HG02642 (cell line): ENCODE data around the gene GPR156.
"Not testable (repeated sequence)": the region's sequence is repeated elsewhere in the genome, so short reads cannot be mapped to it uniquely, and the experiment has no call there.

Experiments used
- ATAC-seq: cut with Tn5 transposase; IDR thresholded peaks from one replicate; pipeline ENCODE4 v1.9.1; 2021; ENCODE audit warnings: mild to moderate bottlenecking; ENCODE audit not compliant: unreplicated experiment, poor library complexity

The GPR156 gene

GRCh38 chr3:120167488-120167887 is 117.5 kb downstream of the GPR156 start:
- no peak for ATAC-seq

- no peak for ATAC-seq
Observed at GRCh38 chr3:120163816-120164215, 121.2 kb downstream of the GPR156 start.

GRCh38 chr3:120163026-120163425 is 122.0 kb downstream of the GPR156 start:
- no peak for ATAC-seq

- no peak for ATAC-seq
Observed at GRCh38 chr3:120162400-120162799, 122.6 kb downstream of the GPR156 start.

GRCh38 chr3:120161902-120162301 is 123.1 kb downstream of the GPR156 start:
- no peak for ATAC-seq

GRCh38 chr3:120160050-120160449 is 125.0 kb downstream of the GPR156 start:
- ATAC-seq: no peak

GRCh38 chr3:120157681-120158080 is 127.3 kb downstream of the GPR156 start:
- ATAC-seq: no peak

GRCh38 chr3:120157113-120157512 is 127.9 kb downstream of the GPR156 start:
- no peak for ATAC-seq

GRCh38 chr3:120156699-120157098 is 128.3 kb downstream of the GPR156 start:
- ATAC-seq: no peak

- not testable (repeated sequence) for ATAC-seq
Observed at GRCh38 chr3:120155694-120156093, 129.3 kb downstream of the GPR156 start.

- ATAC-seq: no peak
Observed at GRCh38 chr3:120155108-120155507, 129.9 kb downstream of the GPR156 start.

GRCh38 chr3:120153294-120153693 is 131.7 kb downstream of the GPR156 start:
- ATAC-seq: no peak

GRCh38 chr3:120151791-120152190 is 133.2 kb downstream of the GPR156 start:
- no peak for ATAC-seq

GRCh38 chr3:120148187-120148949 is 136.7 kb downstream of the GPR156 start:
- ATAC-seq: no peak

- no peak for ATAC-seq
Observed at GRCh38 chr3:120147072-120147871, 137.8 kb downstream of the GPR156 start.

GRCh38 chr3:120145542-120146285 is 139.3 kb downstream of the GPR156 start:
- ATAC-seq: peak; percentile 50

- ATAC-seq: no peak
Observed at GRCh38 chr3:120144267-120144666, 140.8 kb downstream of the GPR156 start.

- no peak for ATAC-seq
Observed at GRCh38 chr3:120143676-120144075, 141.3 kb downstream of the GPR156 start.

GRCh38 chr3:120142236-120142635 is 142.8 kb downstream of the GPR156 start:
- ATAC-seq: no peak

- no peak for ATAC-seq
Observed at GRCh38 chr3:120140098-120140742, 144.8 kb downstream of the GPR156 start.
